GM18909 (cell line): Measurements from ENCODE around the gene ELP4.

Experiments used
- ATAC-seq: cut with Tn5 transposase; IDR thresholded peaks from one replicate; pipeline ENCODE4 v1.9.1; 2021; ENCODE audit warnings: mild to moderate bottlenecking; ENCODE audit not compliant: unreplicated experiment, poor library complexity

ELP4 gene

DNA sequence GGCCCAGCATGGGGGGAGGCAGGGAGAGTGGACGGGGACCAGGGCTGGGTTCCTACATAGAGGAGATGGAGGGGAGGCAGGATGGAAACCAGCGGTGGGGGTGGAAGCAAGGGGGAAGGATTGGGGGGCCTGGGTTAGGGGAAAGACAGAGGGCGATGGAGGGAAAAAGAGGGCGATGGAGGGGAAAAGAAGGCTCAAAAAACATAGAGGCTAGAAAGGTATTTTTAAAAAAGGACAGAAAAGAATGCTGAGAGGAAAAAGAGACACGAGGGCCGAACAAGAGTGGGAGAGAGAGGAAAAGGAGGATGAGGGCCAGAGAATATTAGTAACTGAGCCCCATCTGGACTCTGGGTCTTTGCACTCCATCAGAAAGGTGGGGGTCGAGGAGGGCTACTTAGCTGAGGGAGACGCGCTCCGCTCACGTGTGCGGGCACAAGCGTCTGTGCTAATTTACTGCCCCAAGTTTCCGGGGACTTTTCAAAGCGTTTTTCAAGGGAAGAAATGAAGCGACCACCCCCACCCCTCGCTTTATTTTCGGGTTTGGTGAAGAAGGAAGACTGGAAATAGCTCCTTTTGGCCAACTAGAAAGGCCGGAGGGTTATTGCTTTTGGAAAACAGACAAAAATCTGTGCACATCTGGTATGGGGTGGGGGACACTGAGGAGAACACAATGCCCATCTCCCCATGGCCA, 287.1 kb downstream of the ELP4 start:
- ATAC-seq: no peak

GRCh38 chr11:31797190-31798056, 287.9 kb downstream of the ELP4 start:
- no peak for ATAC-seq

GRCh38 chr11:31798057-31798553, 288.5 kb downstream of the ELP4 start:
- no peak for ATAC-seq

DNA sequence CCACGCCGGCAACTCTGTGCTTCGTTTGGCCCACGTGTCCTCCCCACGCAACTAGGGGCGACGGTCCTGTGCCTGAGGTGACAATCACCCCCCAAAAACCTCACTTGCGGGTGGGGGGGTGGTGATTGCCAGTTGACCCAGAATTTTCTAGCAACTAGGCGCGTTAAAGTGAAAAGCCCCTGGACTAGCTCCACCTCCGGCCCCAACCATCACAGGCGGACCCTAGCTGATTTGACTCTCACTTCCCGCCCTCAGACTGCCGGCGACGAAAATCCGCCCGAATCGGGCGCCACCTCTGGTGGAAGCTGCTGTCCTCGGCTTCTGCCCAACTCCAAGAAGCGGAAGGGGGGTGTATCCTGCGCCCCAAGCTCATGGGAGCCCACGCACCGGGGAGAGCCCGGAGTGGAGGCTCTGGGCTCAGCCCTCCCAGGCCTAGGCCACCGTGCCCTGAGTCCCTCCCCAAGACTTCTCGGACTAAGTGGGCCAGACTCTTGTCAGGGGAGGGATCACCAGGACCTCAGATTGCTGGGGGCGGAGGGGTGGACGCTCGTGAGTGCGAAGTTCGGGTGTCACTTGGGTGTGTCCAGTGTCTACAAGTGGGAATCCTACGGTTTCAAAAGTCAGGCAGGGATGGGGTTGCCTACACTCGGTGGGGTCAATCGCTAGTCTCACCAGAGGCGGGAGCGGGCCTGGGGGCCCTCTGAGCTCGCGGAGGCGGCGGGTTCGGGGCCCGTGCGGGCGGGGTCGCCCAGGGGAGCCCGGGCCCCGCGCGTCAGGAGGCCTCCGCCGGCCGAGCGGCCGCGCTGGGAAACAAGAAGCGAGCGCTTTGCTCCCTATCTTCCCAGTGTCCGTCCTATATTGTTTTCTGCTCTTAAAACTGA, 289.2 kb downstream of the ELP4 start:
- peak; percentile 62 for ATAC-seq

- ATAC-seq: no peak
Observed at GRCh38 chr11:31799435-31800397, 290.1 kb downstream of the ELP4 start.

DNA sequence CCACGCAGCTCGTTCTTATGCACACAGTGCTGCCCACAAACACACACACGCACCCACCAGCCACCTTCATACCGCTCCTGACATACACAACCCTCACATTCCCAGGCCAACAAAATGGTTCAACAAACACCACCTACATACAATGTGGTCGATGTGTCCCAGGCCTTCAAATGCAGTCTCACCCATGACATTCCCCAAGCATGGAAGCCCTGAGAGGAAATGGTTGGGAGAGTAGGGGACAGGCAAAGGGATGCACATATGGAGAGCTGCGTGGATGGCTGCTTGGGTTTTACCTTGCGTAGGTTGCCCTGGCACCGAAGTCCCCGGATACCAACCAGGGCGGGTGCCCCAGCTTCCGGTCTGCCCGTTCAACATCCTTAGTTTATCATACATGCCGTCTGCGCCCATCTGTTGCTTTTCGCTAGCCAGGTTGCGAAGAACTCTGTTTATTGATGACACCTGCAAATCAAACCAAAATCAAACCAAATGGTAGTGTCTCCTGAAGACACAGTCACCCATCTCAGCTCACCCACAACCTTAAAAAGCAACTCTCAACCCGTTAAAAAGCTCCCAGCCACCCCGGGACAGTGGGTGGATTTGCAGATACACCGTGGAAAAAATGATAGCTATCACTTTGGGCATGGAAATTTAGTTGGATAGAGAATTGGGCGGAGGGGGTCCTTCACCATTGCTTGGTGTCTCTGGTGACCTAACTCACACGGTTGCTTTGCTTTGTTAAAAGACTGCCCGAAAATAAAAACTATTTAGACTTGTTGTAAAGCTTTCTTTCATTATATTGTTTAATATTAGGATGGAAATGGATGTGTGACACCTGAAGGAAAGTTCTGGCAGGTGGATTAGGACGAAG, 291.1 kb downstream of the ELP4 start:
- ATAC-seq: no peak

DNA sequence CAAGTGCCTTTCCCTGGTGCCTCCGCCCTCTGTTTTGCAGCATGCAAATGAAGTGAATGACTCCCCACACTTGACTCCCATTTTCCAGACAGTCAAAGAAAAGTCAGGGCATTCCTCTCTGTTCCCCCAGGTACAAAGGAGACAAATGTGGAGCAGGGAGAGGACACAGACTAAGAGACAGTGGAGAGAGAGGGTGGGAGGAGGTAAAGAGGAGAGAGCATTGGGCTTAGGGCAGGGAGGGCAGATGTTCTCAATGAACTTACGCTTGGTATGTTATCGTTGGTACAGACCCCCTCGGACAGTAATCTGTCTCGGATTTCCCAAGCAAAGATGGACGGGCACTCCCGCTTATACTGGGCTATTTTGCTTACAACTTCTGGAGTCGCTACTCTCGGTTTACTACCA, 291.7 kb downstream of the ELP4 start:
- ATAC-seq: no peak

DNA sequence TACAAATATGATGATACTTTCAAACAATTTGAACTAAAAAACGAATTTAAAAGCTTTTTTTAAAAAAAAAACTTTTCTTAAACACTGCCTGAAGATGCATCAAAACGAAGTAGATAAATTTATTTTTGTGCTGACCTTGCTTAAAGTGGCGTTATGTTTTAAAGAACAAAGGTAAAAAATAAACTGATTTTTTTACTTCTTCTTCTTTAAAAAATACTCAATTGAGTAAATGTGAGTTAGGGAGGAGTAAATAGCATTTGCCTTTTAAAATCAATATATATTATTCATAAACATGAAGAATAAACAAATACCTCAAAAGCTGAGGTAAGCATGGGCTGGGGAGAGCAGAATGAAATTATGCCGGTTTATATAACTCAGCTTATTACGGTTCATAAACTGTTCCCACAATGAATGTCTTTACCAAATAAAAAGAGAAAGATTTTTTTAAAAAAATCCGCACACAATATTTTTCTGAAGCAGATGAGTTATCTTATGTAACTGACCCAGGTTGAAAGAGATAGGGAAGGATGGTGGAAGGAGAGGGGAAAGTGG, 292.5 kb downstream of the ELP4 start:
- no peak for ATAC-seq

DNA sequence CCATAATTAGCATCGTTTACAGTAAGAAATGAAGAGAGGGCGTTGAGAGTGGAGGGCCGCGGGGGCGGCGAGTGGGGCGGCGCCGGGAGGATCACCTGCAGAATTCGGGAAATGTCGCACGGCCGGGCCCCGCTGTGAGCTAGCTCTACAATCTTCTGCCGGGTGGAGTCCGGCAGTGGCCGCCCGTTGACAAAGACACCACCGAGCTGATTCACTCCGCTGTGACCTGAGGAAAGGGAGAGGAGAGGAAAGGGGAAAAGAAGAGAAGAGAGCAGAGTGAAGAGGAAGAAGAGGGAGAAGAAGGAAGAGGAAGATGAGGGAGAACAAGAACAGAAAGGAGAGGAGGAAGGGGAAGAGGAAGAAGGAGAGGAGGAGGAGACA, 293.0 kb downstream of the ELP4 start:
- no peak for ATAC-seq

- ATAC-seq: no peak
Observed at GRCh38 chr11:31802990-31803812, 293.6 kb downstream of the ELP4 start.

DNA sequence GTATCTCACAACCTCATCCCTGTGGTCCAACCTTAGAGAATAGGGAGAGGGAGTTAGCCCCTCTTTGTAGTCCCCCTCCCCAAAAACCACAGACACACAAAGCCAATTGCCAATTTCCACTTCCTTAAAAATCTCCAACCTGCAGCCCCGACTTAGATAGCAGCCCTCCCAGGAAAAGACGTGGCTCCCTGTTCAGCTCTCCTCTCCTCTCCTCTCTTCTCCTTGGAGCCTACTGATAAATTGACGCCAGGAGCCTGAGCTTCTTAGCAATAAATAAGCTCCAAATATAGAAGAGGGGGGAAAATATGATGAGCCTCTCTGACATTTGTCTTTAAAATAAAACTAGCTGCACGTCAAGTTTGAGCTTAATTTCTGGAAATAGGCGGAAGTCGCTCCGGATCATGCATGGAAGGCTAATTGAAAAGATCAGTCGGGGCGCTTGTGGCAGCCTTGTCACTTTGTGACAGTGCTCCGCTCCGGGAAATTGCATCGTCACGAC, 294.3 kb downstream of the ELP4 start:
- ATAC-seq: no peak

DNA sequence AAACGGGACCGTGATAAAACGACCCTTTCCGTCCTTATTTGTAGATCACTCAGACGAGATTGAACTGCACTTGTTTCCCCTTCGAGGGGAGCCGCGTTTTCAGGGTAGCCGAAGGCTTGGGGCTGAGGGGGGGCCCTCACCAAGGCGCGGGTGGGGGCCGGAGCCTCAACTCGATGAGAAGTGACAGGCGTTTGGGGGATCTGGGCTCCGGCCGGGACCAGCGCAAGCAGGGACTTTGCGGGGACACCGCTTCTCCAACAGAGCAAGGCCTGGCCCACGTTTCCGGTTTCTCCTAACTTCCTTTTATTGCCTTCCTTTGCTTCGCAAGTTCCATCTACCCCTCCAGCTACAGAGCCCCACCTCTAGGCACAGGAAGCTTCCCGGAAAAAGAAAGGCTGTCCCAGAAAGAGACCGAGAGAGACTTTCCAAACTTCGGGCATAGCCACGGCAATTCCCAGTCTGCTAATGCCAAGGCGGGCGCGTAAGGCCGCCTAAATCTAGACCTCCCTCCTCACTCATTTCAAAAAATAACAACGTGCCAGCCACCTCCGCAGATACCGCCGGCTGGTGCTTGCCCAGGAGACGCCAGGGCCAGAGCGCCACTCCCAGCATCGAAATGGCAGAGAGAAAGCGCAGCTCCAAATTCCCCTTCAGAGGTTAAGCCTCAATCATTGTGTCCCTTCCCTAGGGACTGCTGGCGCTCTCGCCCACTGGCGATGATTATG, 294.9 kb downstream of the ELP4 start:
- no peak for ATAC-seq

- no peak for ATAC-seq
Observed at GRCh38 chr11:31805037-31805628, 295.6 kb downstream of the ELP4 start.

- no peak for ATAC-seq
Observed at GRCh38 chr11:31805629-31806185, 296.1 kb downstream of the ELP4 start.

- ATAC-seq: no peak
Observed at GRCh38 chr11:31806186-31806927, 296.8 kb downstream of the ELP4 start.
